HG02981 (cell line): Measurements from ENCODE around the gene SLC29A2.
A peak's percentile ranks its signal among the peaks of the same experiment; 100 is the strongest.

Experiments used
- ATAC-seq: cut with Tn5 transposase; IDR thresholded peaks from one replicate; pipeline ENCODE4 v1.9.1; 2021; ENCODE audit warnings: mild to moderate bottlenecking, moderate library complexity; ENCODE audit not compliant: unreplicated experiment

Gene SLC29A2

DNA sequence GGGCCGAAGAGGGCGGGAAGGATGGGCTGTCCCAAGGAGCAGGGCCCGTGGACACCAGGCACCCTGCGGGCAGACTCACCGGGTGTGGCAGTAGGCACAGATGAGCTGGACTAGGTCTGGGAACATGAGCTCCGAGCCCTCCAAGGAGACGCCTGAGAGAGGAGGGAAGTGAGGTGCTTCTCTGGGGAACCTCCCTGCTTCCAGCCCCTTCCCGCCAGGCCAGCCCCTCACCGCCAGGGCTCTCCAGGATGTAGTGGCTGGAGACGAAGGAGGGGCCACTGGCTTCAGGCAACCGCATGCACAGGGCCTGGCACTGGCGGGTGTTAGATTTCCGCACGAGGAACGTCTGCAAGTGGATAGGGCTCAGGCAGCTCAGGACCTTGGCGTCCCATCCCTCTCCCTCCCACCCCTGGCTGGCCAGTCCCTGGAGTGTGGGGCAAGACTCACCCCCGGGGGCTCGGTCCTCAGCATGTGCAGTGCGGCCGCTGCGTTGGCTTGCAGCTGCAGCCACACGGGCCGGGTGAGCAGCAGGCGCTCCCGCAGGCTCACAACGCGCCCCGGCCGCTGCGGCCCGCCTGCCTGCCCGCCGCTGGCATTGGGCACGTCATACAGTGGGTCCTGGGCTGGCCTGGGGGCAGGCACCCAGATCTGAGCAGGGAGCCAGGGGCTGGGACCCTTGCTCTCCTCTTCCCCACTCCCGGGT lies 35.9 kb downstream of the SLC29A2 start:
- ATAC-seq: no peak

DNA sequence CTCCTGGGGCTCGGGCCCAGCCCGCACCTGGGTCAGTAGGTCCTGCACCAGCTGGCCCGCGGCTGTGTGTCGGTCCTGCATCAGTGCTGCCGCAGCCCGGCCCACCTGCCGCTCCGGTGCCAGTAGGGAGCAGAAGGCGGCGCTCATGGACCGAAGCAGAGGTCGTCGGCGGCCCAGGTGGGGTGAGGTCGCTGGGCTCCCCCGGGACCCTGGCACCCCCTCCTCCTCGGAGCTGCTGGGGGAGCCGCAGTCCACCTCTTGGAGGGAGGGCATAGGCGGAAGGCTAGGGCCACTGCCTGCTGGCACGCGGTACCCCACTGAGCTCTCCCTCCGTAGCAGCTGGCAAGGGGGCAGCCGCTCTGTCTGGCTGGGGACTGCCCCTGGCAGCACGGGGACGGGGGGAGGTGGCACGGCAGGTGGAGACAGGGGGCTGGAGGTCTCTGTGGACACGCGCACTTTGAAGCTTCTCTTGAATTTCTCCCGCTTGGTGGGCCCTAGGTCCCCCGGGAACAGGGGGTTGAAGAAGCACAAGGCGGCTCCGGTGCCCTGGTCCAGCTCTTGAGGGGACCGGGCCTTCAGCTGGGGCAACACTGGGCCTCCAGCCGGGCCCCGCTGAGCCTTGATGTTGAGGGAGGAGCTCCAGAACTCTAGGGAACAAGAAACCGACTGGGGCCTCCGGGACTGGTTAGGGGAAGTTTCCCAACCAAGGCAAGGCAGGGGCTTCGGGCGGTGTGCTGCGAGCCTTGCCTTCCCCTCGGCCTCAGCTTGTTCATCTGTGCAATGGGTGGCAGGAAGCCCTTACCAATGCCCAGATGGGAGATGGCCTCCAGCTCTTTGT lies 36.7 kb downstream of the SLC29A2 start:
- no peak for ATAC-seq

DNA sequence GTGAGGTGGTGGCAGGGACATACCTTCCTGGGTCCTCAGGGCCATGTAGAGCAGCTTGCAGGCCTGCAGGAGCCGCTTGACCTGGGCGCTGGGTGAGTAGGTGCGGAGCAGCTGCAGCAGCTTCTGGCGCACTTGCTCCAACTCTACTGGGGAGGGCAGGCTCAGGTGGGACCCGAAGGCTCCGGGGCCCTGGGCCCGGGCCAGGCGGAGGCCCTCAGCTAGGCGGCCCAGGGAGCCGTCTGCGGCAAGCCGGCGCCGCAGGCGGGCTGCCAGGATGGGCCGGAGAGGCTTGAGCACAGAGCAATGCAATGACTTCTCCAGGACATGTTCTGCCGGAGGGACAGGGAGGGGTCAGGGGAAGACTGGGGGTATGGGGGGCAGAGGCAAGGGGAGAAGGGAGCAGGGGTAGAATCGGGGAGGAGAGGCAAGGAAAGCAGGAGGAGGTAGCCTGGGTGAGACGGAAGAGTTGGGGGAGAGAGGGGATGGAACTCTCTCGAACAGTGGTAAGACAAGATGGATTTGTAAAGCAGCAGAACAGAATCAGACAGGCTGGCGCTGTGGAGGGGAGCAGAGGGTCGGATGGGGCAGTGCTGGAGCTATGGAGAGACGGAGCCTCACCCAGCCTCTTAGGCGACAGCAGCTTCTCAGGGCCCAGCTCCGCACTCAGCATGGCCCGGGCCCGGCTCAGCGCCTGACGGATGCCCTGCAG lies 37.5 kb downstream of the SLC29A2 start:
- ATAC-seq: no peak

DNA sequence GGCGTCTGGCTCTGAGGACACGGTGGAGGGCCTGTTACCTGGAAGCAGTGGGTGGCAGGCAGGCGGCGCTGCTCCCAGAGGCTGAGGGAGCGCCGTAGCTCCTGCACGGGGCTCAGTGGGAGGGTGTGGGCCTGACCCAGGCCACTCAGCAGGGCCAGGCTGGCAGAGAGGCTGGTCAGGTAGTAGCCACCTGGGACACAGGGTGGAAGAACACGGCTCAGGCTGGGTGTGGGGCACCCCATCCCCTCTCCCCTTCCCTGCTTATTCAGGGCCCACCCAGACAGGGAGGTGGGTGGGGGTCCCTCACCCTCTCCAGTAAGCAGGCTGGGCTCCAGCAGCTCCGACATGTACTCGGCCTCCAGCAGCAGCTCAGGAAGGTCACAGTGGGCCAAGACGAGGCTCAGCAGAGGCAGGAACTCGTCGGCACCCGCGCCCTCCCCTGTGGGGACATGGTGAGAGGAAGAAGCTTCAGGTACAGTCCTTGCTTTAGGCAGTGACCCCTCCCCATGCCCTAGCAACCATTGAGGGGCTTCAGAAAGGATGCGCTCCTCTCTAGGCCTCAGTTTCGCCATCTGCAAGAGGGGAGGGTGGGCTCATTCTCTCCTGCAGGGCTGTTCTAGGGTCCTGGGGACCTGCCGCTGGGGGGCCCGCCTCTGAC lies 38.2 kb downstream of the SLC29A2 start:
- ATAC-seq: no peak

DNA sequence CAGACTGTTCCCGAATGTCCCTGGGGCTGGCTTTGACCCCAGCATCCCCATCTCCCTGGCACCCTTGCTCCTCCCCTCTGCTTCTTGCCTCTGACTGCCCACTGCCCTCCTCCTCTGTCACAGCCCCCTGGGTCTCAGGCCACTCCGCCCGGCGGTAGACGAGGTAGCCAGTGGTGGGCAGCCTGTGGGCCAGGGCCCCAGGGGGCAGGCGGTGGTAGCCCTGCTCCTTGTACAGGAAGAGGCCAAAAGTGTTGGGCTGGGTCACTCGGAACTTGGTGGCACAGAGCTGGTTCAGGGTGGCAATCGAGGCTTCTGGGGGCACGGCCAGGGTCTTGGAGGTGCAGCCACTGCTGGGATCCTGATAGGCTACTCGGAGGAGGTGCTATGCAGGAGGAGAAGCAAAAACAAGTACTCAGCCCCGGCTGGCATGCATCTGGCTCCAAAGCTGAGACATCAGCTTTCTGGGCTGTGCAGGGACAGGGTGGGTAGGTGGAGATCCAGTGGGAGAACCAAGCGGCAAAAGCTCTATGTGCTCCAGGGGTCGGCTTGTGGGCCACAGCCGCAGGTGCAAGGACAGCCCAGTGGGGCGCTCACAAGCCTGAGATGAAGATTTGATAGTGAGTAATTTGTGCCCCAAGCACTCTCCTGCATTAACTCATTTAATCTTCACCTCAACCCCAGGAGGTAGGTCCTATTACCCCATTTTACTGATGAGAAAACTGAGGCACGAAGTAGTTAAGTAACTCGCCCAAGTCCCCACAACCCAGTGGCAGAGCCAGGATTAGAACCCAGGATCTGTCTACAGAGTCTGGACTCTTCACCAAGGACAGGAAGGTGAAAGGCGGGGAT lies 39.0 kb downstream of the SLC29A2 start:
- ATAC-seq: no peak

DNA sequence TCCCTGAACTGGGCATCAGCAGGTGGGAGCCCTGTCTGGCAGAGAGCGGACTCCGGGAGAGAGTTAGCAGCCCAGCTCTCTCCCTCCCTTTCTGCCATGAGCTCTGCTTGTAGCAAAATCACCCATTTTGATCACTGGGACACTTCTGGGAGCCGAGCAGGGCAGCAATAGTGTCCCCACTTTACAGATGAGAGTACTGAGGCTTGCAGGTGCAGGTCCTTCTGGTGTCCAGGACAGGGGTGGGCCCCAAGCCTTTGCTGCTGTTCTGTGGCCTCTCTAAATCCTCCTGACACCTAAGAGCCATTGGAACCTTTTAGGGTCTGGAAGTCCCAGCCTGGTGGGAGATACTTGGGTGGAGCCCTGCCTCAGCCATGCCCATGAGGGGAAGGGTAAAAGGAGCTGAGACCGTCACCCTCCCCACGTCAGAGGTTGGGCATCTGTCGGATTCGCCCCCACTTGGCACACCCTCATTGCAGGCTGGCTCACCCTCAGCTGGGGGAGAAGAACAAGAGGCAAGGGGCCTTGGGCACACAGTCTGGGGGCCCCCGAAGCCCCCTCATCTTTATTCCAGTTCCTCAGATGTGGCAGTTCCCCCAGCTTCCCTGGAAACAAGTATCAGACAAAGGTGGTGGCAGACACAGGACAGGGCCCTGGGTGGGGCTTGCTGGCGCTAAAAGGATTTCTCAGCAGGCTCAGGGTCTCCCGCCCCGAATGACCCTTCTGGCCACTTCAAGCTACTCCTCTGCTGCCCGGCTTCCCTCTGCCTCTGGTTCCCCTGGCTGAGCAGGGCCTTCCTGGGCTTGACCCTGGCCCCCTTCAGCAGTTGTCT lies 39.8 kb downstream of the SLC29A2 start:
- ATAC-seq: no peak

DNA sequence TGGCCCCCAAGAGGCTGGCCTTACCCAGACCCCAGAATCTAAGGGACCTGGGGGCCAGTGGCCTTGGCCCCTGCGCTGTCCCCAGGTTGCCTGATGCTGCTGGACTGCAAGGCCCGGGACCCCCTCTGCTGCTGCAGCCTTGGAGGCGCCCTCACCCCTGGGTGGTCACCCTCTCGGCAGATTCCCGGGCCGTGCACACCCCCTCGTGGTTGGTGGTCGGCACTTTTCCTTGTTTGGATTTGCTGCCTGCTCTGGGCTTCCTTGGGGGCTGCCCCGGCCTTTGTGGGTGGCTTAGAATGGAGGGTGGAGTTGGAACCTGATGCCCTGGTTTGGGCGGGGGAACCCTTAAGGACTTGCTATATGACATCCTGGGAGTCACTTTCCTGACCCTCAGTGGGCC lies 40.6 kb downstream of the SLC29A2 start:
- no peak for ATAC-seq

DNA sequence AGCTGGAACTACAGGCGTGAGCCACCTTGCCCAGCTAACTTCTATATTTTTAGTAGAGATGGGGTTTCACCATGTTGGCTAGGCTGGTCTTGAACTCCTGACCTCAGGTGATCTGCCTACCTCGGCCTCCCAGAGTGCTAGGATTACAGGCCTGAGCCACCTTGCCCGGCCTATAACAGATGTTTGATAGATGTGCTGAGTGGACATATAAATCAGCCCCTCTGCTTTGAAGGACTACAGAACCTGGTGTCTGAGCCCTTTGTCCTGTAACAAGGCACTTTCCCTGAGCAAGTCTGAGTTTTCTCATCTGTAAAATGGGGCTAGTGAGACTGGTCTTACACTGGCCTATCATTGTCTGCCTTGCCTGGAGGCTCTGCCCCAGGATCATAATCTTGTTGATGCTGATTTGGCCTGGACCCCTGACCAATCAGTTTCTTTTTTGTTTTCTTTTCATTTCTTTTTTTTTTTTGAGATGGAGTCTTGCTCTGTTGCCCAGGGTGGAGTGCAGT lies 42.3 kb downstream of the SLC29A2 start:
- no peak for ATAC-seq

DNA sequence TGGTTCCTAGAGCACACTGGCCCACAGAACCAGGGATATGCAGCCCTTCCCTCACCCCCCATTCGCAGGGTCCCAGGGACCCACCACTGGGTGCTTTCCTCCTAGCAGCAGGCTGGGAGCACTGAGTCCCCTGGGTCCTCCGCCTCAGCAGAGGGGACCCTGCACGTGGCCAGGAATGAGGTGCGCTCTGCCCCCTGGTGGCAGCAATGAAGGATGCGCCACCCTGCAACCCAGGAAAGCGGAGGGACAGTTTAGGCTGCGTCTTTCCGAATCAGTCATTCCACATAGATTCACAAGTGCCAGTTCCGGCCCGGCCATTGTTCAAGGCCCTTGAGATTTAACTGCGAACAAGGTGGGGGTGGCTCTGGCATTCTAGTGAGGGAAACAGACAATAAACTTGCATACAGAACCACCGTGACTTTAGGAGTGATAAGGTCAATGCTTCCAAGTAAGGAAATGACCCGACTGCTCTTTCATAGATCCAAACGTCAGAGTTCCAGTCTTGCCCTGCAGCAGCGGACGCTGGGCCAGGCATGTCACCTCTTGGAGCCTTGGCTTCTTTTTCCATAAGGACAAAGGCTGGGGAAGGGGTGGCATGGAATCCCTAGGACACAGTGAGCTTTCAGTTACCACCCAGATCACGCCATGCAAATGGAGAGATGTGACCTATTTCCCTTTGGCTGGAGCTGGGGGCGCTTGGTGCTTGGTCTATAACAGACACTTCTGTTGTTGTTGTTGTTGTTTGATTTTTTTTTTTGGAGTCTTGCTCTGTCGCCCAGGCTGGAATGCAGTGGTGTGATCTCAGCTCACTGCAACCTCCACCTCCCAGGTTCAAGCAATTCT lies 43.0 kb downstream of the SLC29A2 start:
- peak; percentile 63 for ATAC-seq

DNA sequence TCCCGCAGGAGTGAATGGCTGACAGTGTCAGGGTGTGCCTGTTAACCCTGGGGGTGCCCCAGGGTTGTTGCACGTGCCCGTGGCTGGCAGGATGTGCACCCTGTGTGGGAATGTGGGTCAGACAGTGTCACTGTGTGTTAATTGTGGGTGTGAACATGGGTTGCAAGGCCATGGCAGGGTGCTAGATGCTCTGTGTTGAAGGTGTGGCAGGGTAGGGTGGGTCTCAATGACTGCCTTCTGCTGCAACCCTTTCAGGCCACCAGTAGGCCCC lies 43.6 kb downstream of the SLC29A2 start:
- ATAC-seq: no peak

DNA sequence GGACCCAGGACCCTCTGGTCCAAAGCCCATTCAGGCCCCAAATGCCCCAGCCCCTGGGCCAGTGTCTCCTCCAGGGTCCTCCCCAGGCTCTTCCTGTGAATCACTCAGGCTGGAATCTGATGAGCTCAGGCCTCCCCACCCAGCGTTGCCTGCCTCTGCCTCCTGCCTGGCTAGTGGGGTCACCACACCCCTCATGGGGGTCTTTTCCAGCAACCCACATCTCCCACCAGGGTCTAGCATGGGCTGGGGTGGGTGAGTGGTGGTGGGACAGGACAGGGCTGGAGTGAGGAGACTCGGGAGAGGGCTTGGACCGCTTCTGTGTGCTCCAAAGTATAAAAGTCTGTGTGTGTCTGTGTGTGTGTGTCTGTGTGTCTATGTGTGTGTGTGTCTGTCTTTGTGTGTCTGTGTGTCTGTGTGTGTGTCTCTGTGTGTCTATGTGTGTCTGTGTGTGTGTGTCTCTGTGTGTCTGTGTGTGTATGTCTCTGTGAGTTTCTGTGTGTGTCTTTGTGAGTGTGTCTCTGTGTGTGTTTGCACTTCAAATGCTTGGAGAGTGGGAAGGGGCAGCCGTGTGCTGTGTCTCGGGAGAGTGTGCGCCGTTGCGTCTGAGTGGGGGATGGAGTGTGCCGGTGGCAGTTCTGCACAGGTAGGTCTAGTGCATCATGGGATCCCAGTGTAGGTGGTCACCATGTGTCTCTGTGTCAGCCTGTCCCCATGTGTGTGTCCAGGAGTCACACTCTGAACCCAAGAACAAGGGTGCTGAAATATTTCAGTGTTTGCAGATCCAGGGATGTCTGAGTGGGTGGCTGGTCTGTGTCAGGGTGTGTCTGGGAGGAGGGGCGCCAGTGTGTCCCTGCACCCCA lies 44.2 kb downstream of the SLC29A2 start:
- no peak for ATAC-seq

DNA sequence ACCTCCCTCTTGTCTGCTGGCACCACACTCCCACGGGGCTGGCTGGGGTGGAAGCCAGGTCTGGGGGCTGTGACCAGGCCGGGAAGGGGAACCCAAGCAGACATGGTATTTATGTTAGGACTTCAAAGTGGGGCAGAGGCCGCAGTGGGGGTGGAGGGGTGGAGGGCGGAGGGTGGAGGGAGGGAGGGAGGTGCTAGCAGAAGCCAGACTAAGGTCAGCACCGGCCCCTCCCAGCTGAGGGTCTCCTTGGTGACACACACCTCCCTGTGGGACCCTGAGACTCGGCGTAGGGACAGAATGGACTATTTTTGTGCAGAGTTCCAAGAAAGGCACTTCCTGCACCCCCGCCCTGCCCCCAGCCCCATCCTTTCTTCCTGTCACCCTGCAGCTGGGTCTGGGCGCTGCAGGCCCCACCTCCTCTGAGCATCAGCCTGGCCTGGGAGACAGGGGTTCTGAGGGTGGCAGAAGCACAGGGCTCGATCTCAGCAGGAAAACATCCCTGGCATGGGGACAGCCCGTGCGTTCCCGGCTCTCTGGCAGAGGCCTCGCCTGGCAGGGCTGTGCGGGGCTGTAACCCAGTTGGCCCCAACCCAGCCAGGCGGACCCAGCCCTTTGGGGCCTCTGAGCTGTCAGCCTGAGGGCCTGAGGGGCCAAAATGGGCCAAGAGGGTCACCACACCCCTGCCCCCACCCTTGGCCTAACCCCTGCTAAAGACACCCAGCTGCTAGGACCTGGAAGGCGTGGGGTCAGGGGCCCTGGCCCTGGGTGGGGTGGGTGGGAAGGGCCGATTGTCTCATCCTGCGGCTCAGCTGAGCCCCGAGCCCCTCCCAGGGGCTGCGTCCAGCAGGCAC lies 45.1 kb downstream of the SLC29A2 start:
- no peak for ATAC-seq

DNA sequence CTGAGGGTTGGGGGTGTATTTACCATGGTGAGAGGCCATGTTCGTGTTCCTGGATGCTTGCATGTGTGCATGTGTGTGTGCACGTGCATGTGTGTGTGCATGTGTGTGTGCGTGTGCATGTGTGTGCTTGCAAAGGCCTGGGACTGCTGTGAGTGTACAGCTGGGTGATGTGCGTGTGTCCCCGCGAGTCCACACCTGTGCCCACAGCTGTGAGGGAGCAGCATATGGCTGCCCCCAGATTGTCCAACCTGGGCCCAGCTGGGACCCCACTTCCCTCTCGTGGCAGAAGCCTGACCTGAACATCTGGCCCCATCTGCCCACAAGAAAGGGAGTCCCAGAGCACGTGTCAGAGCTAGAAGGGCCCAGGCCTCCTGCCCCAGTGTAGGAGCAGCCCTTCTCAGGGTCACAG lies 46.3 kb downstream of the SLC29A2 start:
- no peak for ATAC-seq

DNA sequence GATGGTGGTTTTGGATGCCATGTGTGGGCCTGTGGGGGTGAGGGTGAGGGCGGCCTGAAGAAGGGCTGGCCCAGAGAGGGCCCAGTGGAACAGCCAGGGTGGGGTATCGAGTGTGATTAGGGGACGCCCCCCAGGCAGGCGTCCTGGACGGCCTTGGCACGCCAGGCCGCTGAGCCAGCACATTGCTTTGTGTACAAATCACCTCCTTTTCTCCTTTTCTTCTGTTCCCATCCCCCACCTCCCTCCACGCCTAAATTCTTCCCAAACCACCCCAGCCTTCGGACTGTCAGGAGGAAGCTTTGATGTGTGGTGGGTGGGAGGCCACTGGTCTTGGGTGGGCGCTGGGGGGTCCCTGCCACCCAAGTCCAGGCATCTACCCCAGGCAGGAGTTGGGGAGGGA lies 46.9 kb downstream of the SLC29A2 start:
- ATAC-seq: no peak

DNA sequence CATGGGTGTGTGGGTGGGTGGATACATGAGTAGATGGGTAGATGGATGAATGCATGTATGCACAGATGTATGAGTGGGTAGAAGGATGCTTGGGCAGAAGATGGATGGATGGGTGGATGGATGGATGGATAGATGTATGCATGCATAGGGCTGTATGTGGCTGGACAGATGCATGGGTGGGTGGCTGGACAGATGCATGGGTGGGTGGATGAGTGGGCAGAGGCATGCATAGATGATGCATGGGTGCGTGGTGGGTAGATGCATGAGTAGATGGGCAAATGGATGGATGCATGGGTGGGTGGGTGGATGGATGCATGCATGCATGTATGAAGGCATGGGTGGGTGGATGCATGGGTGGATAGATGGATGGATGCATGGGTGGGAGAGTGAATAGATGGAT lies 47.9 kb downstream of the SLC29A2 start:
- no peak for ATAC-seq

DNA sequence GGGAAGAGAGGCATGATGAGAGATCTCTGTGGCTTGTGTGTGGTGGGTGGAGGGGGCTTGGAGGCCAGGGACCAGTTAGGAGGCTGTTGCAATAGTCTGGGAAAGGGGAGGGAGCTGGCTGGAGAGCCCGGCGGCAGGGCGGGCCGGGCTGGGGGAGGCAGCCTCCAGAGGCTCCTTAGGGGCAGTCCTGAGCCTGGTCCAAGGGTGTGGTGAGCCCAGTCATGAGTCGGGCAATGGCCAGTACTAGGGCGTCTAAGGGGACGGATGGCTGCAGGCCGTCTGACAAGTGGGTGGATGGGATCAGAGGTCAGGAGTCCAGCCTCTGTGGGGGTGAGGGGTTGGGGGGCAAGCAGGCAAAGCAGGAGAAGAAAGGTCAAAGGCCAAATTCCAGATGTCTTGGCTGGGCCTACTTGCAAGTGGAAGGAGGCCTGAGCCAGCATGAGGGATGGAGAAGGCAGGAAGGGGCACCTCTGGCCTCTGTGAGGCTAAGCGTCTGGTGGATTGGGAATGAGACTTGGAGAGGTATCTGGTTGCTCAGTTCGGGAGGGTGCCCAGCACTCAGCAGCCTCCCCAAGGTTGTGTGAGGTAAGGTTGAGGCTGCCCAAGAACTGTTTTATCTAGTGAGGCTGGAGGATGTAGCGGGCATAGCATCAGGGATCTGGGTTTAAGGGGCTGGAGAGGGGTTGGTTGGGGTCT lies 48.7 kb downstream of the SLC29A2 start:
- ATAC-seq: no peak
